Right hindlimb (tissue), 1 donor: Measurements from ENCODE around the gene CIAPIN1.
"Not testable (repeated sequence)": the region's sequence is repeated elsewhere in the genome, so short reads cannot be mapped to it uniquely, and the experiment has no call there.

ENCODE experiments used
- DNase-seq: peaks from one replicate; pipeline ENCODE4 v3.0.0-alpha.2; 2018

The CIAPIN1 gene

DNA sequence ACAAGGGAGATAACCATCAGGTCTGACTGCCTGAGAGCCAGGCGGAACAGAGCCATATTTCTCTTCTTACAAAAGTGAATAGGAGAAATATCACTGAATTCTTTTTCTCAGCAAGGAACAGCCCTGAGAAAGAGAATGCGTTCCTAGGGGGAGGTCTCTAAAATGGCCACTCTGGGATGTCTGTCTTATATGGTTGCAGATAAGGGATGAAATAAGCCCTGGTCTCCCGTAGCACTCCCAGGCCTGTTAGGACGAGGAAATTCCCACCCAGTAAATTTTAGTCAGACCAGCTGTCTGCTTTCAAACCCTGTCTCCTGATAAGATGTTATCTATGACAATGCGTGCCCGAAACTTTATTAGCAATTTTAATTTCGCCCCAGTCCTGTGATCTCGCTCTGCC lies 7.2 kb downstream of the CIAPIN1 start:
- DNase-seq, result not testable (repeated sequence)

DNA sequence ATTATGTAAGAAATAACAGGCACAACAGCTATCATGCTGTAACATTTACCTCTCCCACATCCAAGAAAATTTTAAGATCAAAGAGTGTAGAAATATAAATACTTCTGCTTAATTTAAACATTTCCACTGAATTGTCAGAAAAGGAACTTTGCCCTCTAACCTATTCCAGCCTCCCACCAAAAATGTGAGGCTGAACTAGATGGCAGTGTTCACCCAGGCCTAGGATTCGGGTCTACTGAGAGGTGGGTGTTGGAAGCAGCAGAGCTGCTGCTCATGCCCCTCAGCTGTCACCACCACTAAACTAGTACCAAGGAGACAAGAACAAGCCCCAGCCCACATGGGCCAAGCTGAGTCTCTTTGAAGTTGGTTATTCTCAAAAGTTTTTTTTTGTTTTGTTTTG lies 11.3 kb downstream of the CIAPIN1 start:
- DNase-seq, result no peak

DNA sequence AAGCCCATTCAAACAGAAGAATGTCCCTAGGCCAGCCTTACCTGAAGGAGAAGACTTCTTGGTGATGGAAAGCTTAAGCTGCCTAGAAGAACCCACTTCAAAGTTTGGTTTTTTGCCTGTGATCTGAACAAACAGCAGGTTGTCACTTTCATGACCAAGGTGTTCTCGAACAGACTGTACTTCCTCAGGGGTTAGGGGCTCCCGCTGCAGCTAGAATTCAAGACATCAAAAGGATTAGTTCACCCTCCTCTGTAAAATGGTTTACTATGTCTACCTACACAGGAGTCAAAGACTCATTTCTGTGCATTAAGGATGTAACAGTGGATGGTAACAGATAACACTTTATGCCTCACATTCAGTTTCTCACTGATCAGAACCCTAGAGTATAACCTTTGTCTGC lies 13.2 kb downstream of the CIAPIN1 start:
- DNase-seq, result no peak

DNA sequence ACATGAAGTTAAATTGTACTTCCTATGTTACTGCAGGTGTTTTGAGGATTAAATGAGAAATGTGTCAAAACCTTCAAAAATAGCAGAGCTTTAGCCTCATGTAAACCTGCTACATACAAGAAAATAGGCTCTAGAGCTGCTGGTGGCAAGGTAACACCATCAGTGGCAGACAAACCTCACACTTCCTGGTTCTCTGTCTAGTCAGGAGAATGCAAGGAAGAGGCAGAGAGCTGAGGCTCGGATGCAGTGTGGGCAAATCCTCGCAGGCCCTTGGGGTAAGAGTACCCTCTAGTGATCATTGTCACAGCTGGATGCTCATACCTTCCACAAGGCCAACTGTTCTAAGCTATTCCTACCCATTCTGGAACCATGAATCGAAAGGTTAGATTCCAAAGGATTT lies 14.2 kb downstream of the CIAPIN1 start:
- no peak for DNase-seq

DNA sequence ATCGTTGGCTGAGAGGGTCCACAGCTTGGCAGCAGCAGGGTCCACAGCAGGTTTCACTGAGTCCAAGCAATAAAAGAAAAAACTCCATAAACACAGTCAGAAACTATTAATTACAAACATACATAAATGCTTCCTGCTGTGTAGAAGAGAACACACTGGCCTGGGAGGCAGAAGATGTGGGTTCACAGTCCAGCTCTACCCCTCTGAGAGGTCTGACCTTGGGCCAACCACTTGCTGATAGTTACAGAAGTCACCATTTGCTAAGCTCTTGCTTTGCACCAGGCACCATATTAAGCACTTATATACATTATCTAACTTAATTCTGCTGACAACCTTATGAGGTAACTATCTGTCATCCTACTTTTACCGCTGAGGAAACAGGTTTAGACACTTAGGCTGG lies 14.7 kb downstream of the CIAPIN1 start:
- DNase-seq, result no peak

DNA sequence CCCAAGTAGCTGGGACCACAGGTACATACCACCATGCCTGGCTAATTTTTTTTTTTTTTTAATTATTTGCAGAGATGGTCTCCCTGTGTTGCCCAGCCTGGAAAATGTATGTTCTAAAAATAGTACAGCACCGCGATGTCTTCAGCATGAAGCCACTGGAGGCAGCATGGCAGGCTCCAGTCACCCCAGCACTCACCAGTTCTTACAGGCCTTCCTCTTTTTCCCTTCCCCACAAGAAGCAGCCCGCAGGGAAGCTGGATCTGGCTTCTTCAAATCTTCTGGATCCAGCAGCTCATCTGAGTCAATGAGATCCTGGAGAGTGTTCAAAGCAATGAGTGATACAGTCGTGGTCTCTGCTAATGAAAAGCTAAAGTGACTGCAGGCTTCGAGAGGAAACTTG lies 16.2 kb downstream of the CIAPIN1 start:
- DNase-seq, result no peak

DNA sequence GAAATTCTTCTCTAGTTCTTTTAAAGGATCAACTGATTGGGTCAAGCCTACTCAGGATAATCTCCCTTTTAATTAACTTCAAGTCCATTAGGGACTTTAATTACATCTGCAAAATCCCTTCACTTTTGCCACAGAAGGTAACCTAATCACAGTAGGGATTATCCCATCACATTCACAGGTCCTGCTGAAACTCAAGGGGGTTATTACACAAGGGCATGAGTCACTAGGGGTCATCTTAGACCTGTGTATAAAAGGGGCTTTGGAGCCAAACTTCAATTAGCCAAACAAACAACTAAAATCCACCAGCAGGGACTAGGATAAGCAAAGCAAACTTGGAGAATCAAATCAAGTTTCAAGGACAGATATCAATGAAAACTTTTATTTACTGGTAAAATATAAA lies 19.4 kb downstream of the CIAPIN1 start:
- no peak for DNase-seq

DNA sequence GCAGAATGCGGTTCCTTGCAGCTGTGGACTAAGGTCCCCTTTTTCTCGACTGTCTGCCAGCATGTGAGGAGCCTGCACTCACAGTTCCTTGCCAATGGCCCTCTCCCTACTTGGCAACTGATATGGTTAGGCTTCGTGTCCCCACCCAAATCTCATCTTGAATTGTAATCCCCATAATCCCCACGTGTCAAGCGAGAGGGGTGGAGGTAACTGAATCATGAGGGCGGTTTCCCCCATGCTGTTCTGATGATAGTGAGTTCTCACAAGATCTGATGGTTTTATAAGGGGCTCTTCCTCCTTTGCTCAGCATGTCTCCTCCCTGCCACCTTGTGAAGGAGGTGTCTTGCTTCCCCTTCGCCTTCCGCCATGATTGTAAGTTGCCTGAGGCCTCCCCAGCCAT lies 19.9 kb downstream of the CIAPIN1 start:
- DNase-seq, result no peak

DNA sequence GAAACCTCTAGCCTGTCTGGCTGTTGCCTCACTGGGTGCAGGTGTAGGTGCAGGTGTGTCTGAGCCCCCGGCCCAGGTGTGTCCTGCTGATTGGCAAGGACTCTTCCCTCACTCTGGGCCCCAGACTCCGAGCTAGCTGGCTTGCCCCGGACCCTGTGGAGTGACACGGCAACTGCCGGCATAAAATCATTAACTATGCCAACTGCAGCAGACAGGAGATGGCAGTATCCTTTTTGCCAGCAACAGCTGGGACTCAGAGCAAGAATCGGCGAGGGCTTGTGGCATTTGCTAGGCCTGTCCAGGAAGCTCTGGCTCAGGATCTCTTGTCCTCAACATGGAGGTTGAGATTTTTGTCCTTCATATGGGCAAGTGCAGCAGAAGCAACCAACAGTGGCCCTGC lies 20.8 kb downstream of the CIAPIN1 start:
- DNase-seq, result peak; percentile 60

DNA sequence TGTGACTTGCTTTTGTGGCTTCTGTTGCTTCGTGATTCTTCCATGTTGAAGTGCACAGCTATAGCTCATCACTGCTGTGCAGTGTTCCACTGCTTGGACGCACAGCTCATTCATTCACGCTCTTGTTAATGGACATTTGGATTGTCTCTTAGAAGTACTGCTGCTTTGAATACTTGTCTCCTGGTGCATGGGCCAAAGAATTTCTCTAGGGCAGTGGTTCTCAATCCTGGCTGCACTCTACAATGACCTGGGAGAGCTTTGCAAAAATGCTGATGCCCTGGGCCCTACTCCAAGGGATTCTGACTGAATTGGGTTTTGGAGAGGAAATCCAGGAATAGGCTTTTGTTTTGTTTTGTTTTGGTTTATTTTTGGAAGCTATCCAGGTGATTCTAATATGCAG lies 22.6 kb downstream of the CIAPIN1 start:
- no peak for DNase-seq

DNA sequence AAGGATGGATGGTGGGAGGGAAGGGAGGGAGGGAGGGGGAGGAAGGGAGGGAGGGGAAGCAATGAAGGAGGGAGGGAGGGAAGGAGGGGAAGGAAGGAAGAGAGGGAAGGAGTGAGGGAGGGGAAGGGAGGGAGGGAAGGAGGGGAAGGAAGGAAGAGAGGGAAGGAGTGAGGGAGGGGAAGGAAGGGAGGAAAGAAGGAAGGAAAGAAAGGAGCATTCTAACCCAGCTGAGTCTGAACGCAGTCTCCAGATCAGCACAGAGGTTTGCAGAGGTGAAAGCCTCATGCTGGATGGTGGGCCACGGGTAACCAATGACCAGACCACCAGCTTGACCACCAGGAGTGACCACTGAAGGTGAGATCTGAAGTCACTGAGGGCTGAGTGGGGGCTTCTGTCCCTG lies 24.0 kb downstream of the CIAPIN1 start:
- no peak for DNase-seq

DNA sequence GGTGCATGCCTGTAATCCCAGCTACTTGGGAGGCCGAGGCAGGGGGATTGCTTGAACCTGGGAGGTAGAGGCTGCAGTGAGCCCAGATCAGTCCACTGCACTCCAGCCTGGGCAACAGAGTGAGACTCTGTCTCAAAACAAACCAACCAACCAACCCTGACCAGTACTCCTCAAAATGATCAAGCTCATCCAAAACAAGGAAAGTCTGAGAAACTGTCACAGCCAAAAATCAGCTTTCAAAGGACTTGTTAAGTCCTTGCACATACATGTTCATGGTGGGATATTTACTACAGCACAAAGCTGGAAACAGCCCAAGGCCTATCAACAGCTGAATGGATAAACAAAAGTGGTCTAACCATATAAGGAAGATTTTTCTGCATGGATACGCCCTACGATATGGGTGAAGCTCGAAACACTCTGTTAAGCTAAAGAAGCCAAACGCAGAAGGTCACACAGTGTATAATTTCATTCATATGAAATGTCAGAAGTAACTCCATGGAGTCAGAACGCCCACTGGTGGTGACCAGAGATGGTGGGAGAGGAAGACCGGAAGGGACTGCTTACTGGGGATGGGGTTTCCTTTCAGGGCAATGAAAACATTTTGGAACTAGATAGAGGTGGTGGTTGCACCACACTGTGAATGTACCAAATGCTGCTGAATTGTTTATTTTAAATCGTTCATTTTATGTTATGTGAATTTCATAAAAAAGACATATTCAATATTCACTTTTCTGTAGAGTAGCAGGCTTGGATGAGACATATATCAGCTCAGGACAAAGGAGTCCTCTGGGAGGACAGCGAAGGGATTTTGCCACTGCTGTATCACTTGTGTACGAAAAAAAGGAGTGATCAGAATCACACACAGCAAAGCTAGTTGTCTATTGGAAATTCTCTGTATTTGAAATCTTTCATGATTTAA lies 24.9 kb downstream of the CIAPIN1 start:
- peak; percentile 82 for DNase-seq

DNA sequence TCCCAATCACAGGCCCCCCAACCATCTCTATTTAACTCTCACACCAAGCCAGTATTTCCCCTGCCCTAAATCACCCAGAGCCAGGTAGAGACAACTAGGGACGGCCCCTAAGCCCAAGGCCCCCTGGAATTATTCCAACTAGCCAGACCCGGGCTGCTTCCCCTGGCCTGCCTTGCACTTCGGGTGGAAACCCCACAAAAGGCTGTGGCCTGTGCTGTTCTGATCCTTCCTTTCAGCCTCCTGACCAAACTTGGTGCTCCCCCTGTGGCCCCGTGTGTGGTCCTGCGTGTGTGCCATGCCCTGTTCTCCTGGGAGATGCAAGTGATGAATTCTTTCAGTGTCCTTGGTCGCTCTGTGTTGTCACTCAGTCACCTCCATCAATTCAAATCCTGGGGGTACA lies 27.7 kb downstream of the CIAPIN1 start:
- DNase-seq, result no peak

DNA sequence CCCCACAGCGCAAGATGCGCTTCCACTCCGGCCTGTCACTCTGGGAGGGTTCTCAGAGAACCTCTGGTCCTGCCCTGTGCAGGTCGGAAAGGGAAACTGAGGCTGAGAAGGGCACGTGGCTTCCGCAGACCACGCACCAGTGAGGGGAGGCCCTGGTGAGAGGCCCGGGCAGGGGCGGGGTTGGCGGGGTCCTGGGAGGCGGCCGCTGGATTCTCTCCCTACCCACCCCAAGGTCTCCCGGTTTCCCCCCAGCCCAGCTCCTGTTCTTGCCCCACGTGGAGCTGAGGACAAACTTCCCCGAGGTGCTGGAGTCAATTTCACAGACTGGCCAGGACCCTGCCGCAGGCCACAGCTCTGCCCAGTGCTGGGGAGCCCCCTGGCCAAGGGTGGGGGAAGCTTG lies 31.1 kb downstream of the CIAPIN1 start:
- no peak for DNase-seq

DNA sequence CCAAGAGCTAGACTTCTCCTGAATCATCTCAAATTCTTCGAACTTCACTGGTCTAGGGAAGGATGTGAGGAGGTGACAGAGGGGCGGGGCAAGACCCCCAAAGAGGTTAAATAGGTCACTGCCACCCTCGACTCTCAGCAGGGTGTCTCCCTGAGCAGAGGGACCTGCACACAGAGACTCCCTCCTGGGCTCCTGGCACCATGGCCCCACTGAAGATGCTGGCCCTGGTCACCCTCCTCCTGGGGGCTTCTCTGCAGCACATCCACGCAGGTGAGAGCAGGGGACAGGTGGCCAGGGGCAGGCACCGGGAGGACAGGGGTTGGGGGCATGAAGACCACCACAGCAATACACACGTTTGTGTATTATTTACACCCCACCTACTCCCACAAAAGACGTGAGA lies 33.5 kb downstream of the CIAPIN1 start:
- no peak for DNase-seq

DNA sequence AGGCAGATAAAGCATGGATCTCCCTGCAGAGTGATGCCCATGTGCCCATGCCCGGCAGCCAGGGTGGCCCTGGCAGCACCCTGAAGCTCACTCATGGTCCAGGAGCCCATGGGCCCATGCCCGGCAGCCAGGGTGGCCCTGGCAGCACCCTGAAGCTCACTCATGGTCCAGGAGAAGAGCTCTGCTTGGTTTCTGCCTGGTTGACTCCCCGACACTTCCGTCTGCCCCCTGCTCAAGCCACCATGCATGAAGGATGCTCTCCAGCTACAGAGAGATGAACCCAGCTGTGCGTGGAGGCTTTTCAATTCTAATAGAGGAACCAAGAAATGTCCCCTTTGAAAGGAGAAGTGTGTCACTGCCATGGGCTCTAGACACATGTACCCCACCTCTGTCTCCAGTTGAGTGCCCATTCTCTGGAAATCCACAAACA lies 33.9 kb downstream of the CIAPIN1 start:
- no peak for DNase-seq

DNA sequence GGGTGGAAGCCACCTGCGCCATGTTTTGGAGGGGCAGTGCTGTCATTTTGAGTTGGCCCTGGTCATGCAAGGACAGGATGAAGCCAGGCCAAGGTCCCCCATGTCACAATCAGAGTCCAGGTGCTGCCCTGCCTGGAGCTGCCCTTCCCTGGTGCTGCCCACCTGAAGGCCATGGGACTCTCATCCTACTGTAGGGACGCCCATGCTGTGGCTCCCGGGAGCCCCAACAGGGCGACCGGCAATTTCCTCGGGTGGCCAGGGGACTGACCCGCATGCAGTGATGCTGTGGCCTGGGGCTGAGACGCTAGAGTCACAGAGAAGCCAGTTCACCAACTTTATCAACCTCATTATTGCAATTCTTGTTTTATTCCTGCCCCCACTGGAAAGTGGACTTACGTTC lies 34.6 kb downstream of the CIAPIN1 start:
- no peak for DNase-seq

DNA sequence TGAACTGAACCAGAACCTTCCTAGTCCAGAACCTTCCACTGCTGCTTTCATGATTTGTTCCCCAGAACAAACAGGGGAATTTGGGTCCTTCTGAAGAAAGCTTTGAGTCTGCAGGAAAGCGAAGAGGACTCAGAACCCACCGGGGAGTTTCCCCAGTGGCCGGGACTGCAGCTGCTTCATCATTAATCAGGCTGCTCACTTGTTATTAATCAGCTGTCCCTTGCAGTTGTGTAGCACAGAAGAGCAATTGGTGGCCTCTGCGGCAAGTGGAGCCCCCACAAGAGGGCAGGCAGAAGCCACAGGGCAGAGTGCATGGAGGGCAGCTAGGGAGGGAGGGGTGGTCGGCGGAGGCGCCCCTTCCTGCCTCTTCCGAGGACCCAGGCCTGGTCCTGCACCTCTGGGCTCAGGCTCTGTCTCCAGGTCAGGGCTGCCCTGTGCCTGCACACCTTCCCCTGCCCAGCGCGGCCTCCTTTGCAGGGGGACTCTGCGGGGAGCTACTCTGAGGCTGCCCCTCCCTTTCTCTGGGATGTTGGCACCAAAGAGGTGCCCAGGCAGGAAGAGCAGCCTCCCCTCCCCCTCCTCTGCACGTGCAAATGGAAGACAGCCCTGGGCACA lies 35.7 kb downstream of the CIAPIN1 start:
- peak; percentile 37 for DNase-seq

DNA sequence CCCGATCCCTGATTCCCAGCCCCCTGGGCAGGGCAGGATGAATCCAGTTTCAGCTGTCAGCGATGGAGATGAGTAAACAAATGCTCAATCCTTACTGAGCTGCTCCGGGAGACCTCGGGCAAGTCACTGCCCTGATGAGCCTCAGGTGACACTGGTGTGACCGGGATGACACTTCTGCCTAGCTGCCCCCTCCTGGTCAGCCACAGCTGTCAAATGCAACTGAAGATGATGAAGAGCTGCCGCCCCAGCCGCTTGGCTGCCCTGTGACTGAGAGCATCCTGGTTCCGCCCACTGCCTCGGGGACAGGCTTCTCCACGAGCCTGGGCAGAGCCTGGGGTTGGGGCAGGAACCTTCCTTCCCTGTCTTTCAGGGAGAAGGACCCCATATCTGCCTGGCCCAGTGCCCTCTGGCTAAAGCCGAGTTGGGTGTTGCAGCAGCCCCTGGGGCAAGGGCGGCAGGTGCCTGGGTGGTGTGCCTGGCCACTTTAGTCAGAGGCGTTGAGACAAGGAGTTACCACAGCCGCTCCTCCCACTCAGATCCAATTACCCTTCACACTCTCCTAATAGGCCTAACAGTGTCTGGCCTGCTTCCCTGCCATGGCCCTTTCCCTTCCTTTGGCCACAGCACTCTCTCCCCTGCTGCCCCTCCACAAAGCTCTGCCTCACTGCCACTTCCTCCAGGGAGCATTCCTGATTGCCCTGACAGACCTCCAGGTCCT lies 37.2 kb downstream of the CIAPIN1 start:
- DNase-seq, result no peak

DNA sequence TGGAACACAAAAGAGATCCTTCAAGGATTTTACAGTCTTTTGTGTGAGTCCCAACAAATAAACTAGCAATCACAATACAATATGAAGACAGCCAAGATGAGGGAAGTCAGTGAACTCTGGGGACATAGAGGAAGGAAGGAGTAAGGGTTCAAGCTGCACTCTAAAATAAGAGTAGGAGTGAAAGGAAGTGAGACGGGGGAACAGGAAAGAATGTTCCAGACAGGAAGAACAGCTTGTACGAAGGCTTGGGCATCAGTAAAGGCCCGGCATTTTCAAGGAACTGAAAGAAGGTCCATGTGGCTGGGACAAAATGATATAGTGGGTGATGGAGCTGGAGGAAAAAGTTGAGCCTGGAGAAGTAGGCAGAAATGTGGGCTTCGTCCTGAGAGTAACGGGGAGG lies 38.1 kb downstream of the CIAPIN1 start:
- DNase-seq, result no peak

DNA sequence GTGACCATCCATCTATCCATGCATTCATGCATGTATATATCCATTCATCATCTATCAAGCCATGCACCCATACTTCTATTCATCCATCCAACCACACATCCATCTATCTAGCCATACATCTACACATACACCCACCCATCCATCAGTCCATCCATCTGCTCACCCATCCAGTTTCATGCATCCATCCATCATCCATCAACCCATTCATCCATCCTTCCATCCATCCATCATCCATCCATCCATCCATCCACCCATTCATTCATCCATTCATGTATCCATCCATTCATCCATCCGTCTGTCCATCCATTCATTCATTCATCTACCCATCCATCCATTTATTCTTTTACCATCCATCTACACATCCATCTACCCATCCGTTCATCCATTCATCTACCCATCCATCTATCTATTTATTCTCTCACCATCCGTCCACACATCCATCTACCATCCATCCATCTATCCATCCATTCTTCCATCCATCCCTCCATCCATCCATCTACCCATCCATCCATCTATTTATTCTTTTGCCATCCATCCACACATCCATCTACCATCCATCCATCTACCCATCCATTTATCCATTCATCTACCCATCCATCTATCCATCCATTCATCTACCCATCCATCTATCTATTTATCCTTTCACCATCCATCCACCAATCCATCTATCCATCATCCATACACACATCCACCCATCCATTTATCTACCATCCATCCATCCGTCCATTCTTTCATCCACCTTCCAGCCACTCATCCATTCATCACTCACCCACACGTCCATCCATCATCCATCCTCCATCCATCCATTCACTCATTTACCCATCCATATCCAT lies 39.4 kb downstream of the CIAPIN1 start:
- DNase-seq, result no peak

DNA sequence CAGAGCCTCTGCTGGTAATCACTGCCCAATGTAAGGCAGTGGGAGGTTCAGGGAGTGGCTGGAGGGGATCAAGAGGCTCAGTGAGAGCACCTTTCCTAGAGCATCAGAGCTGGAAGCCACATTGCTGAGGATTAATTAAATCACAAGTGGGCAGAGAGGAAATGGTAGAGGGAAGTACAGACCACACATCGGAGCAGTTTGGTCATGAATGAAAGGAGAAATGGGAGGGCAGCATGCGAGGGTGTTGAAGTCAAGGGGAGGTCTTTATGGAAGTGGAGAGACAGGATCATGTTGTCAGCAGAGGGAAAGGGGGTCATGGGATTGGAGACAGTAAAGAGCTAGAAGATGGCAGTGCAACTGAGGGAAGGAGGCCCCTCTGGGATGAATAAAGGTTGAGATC lies 40.3 kb downstream of the CIAPIN1 start:
- DNase-seq, result no peak

DNA sequence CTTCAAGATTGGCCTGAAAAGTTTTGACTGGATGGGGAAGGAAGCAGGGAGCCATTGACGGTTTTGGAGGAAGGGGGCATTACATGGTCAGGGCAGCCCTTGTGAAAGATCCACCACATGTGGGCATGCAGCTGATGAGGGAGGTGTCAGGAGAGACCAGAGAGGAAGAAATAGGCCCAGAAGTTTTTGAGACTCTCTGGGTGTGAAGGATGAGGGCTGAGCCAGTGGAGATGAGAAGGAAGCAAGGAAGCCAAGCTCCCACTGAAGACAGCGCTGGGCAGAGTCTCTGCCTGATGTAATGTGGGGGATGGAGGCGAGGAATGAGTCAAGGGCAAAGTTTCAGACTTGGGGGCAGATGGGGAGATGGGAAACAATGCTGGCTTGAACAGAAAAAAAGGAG lies 42.1 kb downstream of the CIAPIN1 start:
- DNase-seq, result no peak
